Left cardiac atrium (tissue), 4 donors: ENCODE data around the gene NRG2. TPM values are rescaled to one million over a fixed set of nuclear protein-coding genes. Genes with fewer than 3 reads are reported as not detected.

Experiments used
- ATAC-seq, 2 donors: fragments of 200-7000 bp; cut with Tn5 transposase; one replicate each; pipeline ENCODE4 v1.9.1; 2020; ENCODE audit warnings: mild to moderate bottlenecking in 2 of 2, moderate library complexity in 2 of 2
- DNase-seq: peaks from one replicate; pipeline ENCODE4 v3.0.0-alpha.2; 2020
- intact Hi-C, 2 donors: fragments of 100-400 bp; cut with DNase I; formaldehyde crosslinking; loops; one replicate each; pipeline versions ENCODE4 v1.14.1 to v1.15.1; 2022 to 2023
- total RNA-seq, 2 donors: library from RNA; stranded (reverse); fragmentation: NEBNext Ultra II Directional; extraction: Animal tissue kit (Norgen Biotek cat#: 25700); gene quantifications; one replicate each; pipeline ENCODE4 v1.2.1, GENCODE V29; 2021
- donor health status: DM: no; HTN: yes; CAD: no.
- donor health status: DM: no; HTN: yes; CAD: no; lungs with severe emphysema.
- donor health status: DM: yes; HTN: yes; CAD: no.
- donor health status: Dilated cardiomyopathy.

Gene NRG2
- total RNA-seq, 2 donors from 2014 or later, result 1.1 to 1.3 TPM

GRCh38 chr5:140015706-140016105, 27.4 kb downstream of the NRG2 start:
- intact Hi-C loops, result no loop called here
- ATAC-seq (no peak), DNase-seq (no peak)

GRCh38 chr5:140014751-140015150, 28.3 kb downstream of the NRG2 start:
- DNase-seq, result no peak
- intact Hi-C loops, result no loop called here
- no peak for ATAC-seq

GRCh38 chr5:140013536-140013935, 29.6 kb downstream of the NRG2 start:
- intact Hi-C loops, result no loop called here
- DNase-seq, result no peak
- ATAC-seq, result no peak

GRCh38 chr5:140012443-140012842, 30.7 kb downstream of the NRG2 start:
- DNase-seq, result no peak
- intact Hi-C loops, result no loop called here
- ATAC-seq, result no peak

GRCh38 chr5:140011297-140011802, 31.7 kb downstream of the NRG2 start:
- intact Hi-C loops, result no loop called here
- no peak for DNase-seq
- ATAC-seq, result peak; percentile 95 to 96

GRCh38 chr5:140010798-140011197, 32.3 kb downstream of the NRG2 start:
- no peak for DNase-seq
- peak in 1 of 2 donors; percentile 11 for ATAC-seq
- intact Hi-C loops, result no loop called here

GRCh38 chr5:140007311-140007710, 35.8 kb downstream of the NRG2 start:
- intact Hi-C loops, result no loop called here

GRCh38 chr5:140005145-140005591, 37.9 kb downstream of the NRG2 start:
- no peak for DNase-seq
- ATAC-seq, result no peak
- intact Hi-C loops, result no loop called here

More at GRCh38 chr5:140007311-140007710, 35.8 kb downstream of the NRG2 start:
- no peak for DNase-seq
- ATAC-seq, result no peak

- DNase-seq (no peak), ATAC-seq (no peak)
- intact Hi-C loops, result no loop called here
These were observed 38.9 kb downstream of the NRG2 start for GRCh38 chr5:140004174-140004573.

GRCh38 chr5:140003519-140003918, 39.6 kb downstream of the NRG2 start:
- no peak for DNase-seq
- intact Hi-C loops, result no loop called here
- no peak for ATAC-seq

GRCh38 chr5:140000332-140000731, 42.8 kb downstream of the NRG2 start:
- intact Hi-C loops, result no loop called here
- DNase-seq (peak; percentile 42), ATAC-seq (peak; percentile 86)

- intact Hi-C loops, result no loop called here
- DNase-seq (no peak), ATAC-seq (no peak)
These were observed 44.3 kb downstream of the NRG2 start for GRCh38 chr5:139998837-139999236.

GRCh38 chr5:139997276-139997675, 45.8 kb downstream of the NRG2 start:
- DNase-seq (no peak), ATAC-seq (no peak)
- intact Hi-C loops, result no loop called here

- no peak for DNase-seq
- no peak for ATAC-seq
- intact Hi-C loops, result no loop called here
These were observed 47.2 kb downstream of the NRG2 start for GRCh38 chr5:139995929-139996328.

- no peak for ATAC-seq
- intact Hi-C loops, result no loop called here
- no peak for DNase-seq
These were observed 48.9 kb downstream of the NRG2 start for GRCh38 chr5:139994234-139994633.

- intact Hi-C loops, result no loop called here
- DNase-seq, result no peak
- ATAC-seq, result peak; percentile 32 to 92
These were observed 57.4 kb downstream of the NRG2 start for GRCh38 chr5:139985733-139986132.

- intact Hi-C loops, result no loop called here
- DNase-seq (no peak), ATAC-seq (no peak)
These were observed 57.8 kb downstream of the NRG2 start for GRCh38 chr5:139985290-139985689.

- ATAC-seq (no peak), DNase-seq (no peak)
- intact Hi-C loops, result no loop called here
These were observed 58.3 kb downstream of the NRG2 start for GRCh38 chr5:139984816-139985215.

- DNase-seq (no peak), ATAC-seq (no peak)
- intact Hi-C loops, result no loop called here
These were observed 60.2 kb downstream of the NRG2 start for GRCh38 chr5:139982975-139983240.

- peak; percentile 63 for DNase-seq
- intact Hi-C loops, result no loop called here
- ATAC-seq, result peak; percentile 36 to 40
These were observed 60.7 kb downstream of the NRG2 start for GRCh38 chr5:139982157-139982974.

- ATAC-seq (peak in 1 of 2 donors; percentile 16), DNase-seq (no peak)
- intact Hi-C loops, result no loop called here
These were observed 62.3 kb downstream of the NRG2 start for GRCh38 chr5:139980765-139981164.
